ENCODE results near the gene ALKBH6.
"Not testable (repeated sequence)": the region's sequence is repeated elsewhere in the genome, so short reads cannot be mapped to it uniquely, and the experiment has no call there.

The ALKBH6 gene

GRCh38 chr19:35993923-35994598, 20.0 kb downstream of the ALKBH6 start:
- no peak for DNase-seq (ENCODE audit: extremely low read depth in 1 of 2, low read depth in 1 of 2)

GRCh38 chr19:35992907-35993765, 20.9 kb downstream of the ALKBH6 start:
- no peak for DNase-seq (ENCODE audit: extremely low read depth in 1 of 2, low read depth in 1 of 2)

GRCh38 chr19:35991731-35992450, 22.1 kb downstream of the ALKBH6 start:
- no peak for DNase-seq (ENCODE audit: extremely low read depth in 1 of 2, low read depth in 1 of 2)

- no peak for DNase-seq (ENCODE audit: extremely low read depth in 1 of 2, low read depth in 1 of 2)
These were observed 23.0 kb downstream of the ALKBH6 start for GRCh38 chr19:35990771-35991730.

- no peak for DNase-seq (ENCODE audit: extremely low read depth in 1 of 2, low read depth in 1 of 2)
These were observed 23.9 kb downstream of the ALKBH6 start for GRCh38 chr19:35990156-35990555.

GRCh38 chr19:35988824-35989223, 25.2 kb downstream of the ALKBH6 start:
- DNase-seq (ENCODE audit: extremely low read depth in 1 of 2, low read depth in 1 of 2) = no peak

GRCh38 chr19:35987571-35987896, 26.5 kb downstream of the ALKBH6 start:
- no peak for DNase-seq (ENCODE audit: extremely low read depth in 1 of 2, low read depth in 1 of 2)

- no peak for DNase-seq (ENCODE audit: extremely low read depth in 1 of 2, low read depth in 1 of 2)
These were observed 27.1 kb downstream of the ALKBH6 start for GRCh38 chr19:35986664-35987570.

- DNase-seq (ENCODE audit: extremely low read depth in 1 of 2, low read depth in 1 of 2) = no peak
These were observed 27.9 kb downstream of the ALKBH6 start for GRCh38 chr19:35986111-35986510.

GRCh38 chr19:35983177-35983576, 30.8 kb downstream of the ALKBH6 start:
- no peak for DNase-seq (ENCODE audit: extremely low read depth in 1 of 2, low read depth in 1 of 2)

GRCh38 chr19:35980997-35981396, 33.0 kb downstream of the ALKBH6 start:
- not testable (repeated sequence) for DNase-seq (ENCODE audit: extremely low read depth in 1 of 2, low read depth in 1 of 2)

- no peak for DNase-seq (ENCODE audit: extremely low read depth in 1 of 2, low read depth in 1 of 2)
These were observed 35.1 kb downstream of the ALKBH6 start for GRCh38 chr19:35978832-35979365.

- no peak for DNase-seq (ENCODE audit: extremely low read depth in 1 of 2, low read depth in 1 of 2)
These were observed 35.7 kb downstream of the ALKBH6 start for GRCh38 chr19:35978271-35978670.

GRCh38 chr19:35977446-35978222, 36.4 kb downstream of the ALKBH6 start:
- DNase-seq (ENCODE audit: extremely low read depth in 1 of 2, low read depth in 1 of 2) = no peak

- DNase-seq (ENCODE audit: extremely low read depth in 1 of 2, low read depth in 1 of 2) = no peak
These were observed 38.3 kb downstream of the ALKBH6 start for GRCh38 chr19:35975608-35976214.

GRCh38 chr19:35973487-35973886, 40.5 kb downstream of the ALKBH6 start:
- DNase-seq (ENCODE audit: extremely low read depth in 1 of 2, low read depth in 1 of 2) = no peak

GRCh38 chr19:35966771-35967170, 47.2 kb downstream of the ALKBH6 start:
- DNase-seq (ENCODE audit: extremely low read depth in 1 of 2, low read depth in 1 of 2) = no peak

GRCh38 chr19:35963514-35963913, 50.5 kb downstream of the ALKBH6 start:
- no peak for DNase-seq (ENCODE audit: extremely low read depth in 1 of 2, low read depth in 1 of 2)
